Endothelial cell (in vitro differentiated cells): ENCODE measurements around the gene CEP295NL. TPM values are rescaled to one million over a fixed set of nuclear protein-coding genes. Genes with fewer than 3 reads are reported as not detected.

Experiments used
- DNase-seq: peaks from one replicate; pipeline ENCODE4 v3.0.0; 2021; ENCODE audit warnings: low spot score
- H3K27ac Mint-ChIP-seq: one replicate; pipeline ENCODE4 v1.8.0; 2021; ENCODE audit warnings: mixed read lengths, inconsistent platforms; ENCODE audit not compliant: unreplicated experiment
- H3K27me3 Mint-ChIP-seq: one replicate; pipeline ENCODE4 v1.8.0; 2021; ENCODE audit warnings: mild to moderate bottlenecking, moderate library complexity, mixed read lengths, inconsistent platforms; ENCODE audit not compliant: unreplicated experiment
- H3K36me3 Mint-ChIP-seq: one replicate; pipeline ENCODE4 v1.8.0; 2021; ENCODE audit warnings: mild to moderate bottlenecking, low read depth, mixed read lengths, inconsistent platforms; ENCODE audit not compliant: unreplicated experiment
- H3K4me1 Mint-ChIP-seq: one replicate; pipeline ENCODE4 v1.8.0; 2021; ENCODE audit warnings: mild to moderate bottlenecking, mixed read lengths, inconsistent platforms; ENCODE audit not compliant: unreplicated experiment
- H3K4me3 Mint-ChIP-seq: one replicate; pipeline ENCODE4 v1.8.0; 2021; ENCODE audit warnings: mild to moderate bottlenecking, mixed read lengths, inconsistent platforms; ENCODE audit not compliant: unreplicated experiment
- H3K9me3 Mint-ChIP-seq: one replicate; pipeline ENCODE4 v1.8.0; 2021; ENCODE audit warnings: mixed read lengths, inconsistent platforms; ENCODE audit not compliant: unreplicated experiment
- CTCF ChIP-seq: fragments of 200-600 bp; sonication (generic); IDR thresholded peaks from one replicate; pipeline ENCODE4 v1.5.0; 2021; ENCODE audit warnings: antibody characterized with exemption; ENCODE audit not compliant: unreplicated experiment
- total RNA-seq: library from RNA; stranded (reverse); fragmentation: NEBNext Ultra II Directional; extraction: Animal tissue kit (Norgen Biotek cat#: 25700); gene quantifications from one replicate; pipeline ENCODE4 v1.2.1, GENCODE V29; 2021; ENCODE audit not compliant: unreplicated experiment

CEP295NL gene
- total RNA-seq, 1 donor from 2014 or later, result 1.4 TPM

GRCh38 chr17:78865682-78866390 is 37.2 kb downstream of the CEP295NL start:
- Mint-ChIP-seq H3K27ac (no peak overlapping the region), H3K27me3 (peaks cover 2% of the 10 kb centered on the region), H3K36me3 (peaks cover 6% of the 10 kb centered on the region), H3K4me1 (peaks cover 4% of the 10 kb centered on the region), H3K4me3 (no peak overlapping the region), H3K9me3 (no peaks in the 10 kb centered on the region)
- TF ChIP-seq CTCF, result peak; percentile 76
- DNase-seq, result peak; percentile 87

- Mint-ChIP-seq H3K27me3 (no peaks in the 10 kb centered on the region), H3K4me3 (no peak overlapping the region), H3K4me1 (peaks cover 4% of the 10 kb centered on the region), H3K27ac (no peak overlapping the region), H3K9me3 (no peaks in the 10 kb centered on the region), H3K36me3 (no peaks in the 10 kb centered on the region)
- TF ChIP-seq CTCF, result no peak
- no peak for DNase-seq
Observed at GRCh38 chr17:78864117-78864516, 38.9 kb downstream of the CEP295NL start.

- Mint-ChIP-seq H3K9me3 (no peaks in the 10 kb centered on the region), H3K4me3 (no peak overlapping the region), H3K27me3 (no peaks in the 10 kb centered on the region), H3K4me1 (peaks cover 4% of the 10 kb centered on the region), H3K36me3 (no peaks in the 10 kb centered on the region), H3K27ac (no peak overlapping the region)
- no peak for DNase-seq
- TF ChIP-seq CTCF, result no peak
Observed at GRCh38 chr17:78862073-78863023, 40.7 kb downstream of the CEP295NL start.

- no peak for TF ChIP-seq CTCF
Observed at GRCh38 chr17:78861229-78861628, 41.8 kb downstream of the CEP295NL start.

More at GRCh38 chr17:78861229-78861628, 41.8 kb downstream of the CEP295NL start:
- H3K27ac Mint-ChIP-seq, result no peak overlapping the region
- H3K9me3 Mint-ChIP-seq, result no peaks in the 10 kb centered on the region
- H3K27me3 Mint-ChIP-seq, result no peaks in the 10 kb centered on the region
- no peak overlapping the region for H3K4me3 Mint-ChIP-seq
- no peaks in the 10 kb centered on the region for H3K36me3 Mint-ChIP-seq
- no peak for DNase-seq
- peaks cover 4% of the 10 kb centered on the region for H3K4me1 Mint-ChIP-seq
